Adrenal gland (tissue), 5 donors: ENCODE measurements around the gene BMP15.

Source experiments
- CTCF ChIP-seq, 6 experiments: fragments of 450-650 bp in 4 of 6; fragments of 200-600 bp in 2 of 6; sonication (generic) in 1 of 6; IDR thresholded peaks; 1 replicate in 5 of 6; 2 replicates in 1 of 6; pipeline versions ENCODE4 v1.5.1 to v1.8.0; 2016 to 2021; ENCODE audit warnings: antibody characterized with exemption in 6 of 6, mild to moderate bottlenecking in 2 of 6, moderate library complexity in 1 of 6
- POLR2A ChIP-seq, 2 donors: fragments of 450-650 bp; IDR thresholded peaks; one replicate each; pipeline ENCODE4 v1.6.1; 2017; ENCODE audit warnings: antibody characterized with exemption in 2 of 2, mild to moderate bottlenecking in 2 of 2, moderate library complexity in 1 of 2
- donor health status: DM: no; HTN: no; CAD: no.

GRCh38 chrX:50871922-50872453, 38.5 kb upstream of the BMP15 start:
- TF ChIP-seq CTCF (IDR thresholded peaks at IDR 0.05) = no peak
- TF ChIP-seq POLR2A (IDR thresholded peaks at IDR 0.05) = no peak
